GM21529 (cell line): ENCODE results near the gene FCN2.

Experiments used
- ATAC-seq: cut with Tn5 transposase; IDR thresholded peaks from one replicate; pipeline ENCODE4 v1.9.1; 2021; ENCODE audit not compliant: unreplicated experiment

FCN2 gene

DNA sequence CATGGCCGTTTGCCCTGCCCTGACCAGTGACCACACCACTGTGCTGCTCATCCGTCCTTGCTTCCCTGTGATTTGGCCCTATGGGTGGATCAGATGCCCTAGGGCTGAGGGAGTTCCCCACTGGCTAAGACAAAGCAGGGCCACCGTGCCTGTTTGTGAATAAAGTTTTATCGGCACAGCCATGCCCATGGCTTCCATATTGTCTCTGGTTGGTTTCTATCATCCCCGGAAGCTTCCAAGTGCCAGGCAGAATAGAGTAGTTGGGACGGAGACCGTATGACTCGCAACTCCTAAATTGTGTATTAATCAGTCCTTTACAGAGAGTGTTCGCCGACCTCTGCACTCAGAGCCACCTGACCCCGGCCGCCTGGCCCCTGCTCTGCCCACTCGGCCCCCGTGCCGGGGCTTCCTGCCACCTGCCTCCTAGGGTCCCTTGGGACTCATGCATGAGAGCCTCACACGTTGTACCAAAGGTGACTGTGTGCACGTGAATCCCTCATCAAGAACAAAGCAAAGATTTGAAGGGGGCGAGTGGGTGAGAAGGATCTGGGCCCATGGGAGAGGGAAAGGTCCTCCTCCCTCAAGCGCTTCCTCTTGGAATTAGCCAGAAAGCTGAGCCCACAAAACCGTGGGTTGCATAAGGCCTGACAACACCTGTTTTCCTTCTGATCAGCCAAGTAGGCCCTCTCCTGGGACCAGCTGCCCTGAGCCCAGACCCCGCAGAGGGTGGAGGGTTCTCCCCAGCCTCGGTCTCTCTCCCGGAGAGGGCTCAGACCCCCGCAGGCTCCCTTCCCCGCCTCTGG, 11.7 kb upstream of the FCN2 start:
- ATAC-seq: no peak

DNA sequence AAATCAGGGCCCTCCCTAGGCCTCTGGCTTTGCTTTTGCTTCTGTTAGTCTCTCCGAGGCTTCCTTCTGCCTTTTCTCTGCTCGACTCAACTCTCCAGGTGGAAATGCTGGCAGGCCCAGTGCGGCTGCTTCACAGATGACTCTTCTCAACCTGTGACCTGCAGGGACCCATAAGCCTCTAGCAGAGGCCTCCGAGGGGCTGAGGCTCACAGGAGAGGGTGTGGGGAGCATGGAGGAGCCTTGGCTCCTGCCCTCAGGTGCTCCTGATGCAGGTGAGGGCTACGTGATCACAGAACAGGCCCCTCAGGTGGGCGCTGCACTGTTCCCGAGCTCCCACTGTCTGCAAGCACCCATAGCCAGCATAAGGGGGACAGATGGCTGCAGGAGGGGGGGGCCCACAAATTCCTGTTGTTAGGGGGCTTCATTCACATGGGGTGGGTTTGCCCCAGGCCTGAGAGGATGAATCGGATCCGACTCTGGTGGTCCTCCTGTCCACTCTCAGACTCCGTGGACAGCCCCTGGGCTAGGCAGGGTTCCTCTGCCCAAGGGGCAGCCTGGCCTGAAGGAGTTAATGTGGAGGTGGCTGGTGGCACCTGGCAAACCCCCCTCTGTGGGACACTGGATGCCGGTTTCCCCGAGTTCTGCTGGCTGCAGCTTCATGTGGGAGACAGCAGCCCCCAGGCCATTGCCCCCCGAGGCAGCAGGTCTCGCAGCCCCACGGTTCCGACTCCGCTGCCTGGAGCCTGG, 10.9 kb upstream of the FCN2 start:
- no peak for ATAC-seq

DNA sequence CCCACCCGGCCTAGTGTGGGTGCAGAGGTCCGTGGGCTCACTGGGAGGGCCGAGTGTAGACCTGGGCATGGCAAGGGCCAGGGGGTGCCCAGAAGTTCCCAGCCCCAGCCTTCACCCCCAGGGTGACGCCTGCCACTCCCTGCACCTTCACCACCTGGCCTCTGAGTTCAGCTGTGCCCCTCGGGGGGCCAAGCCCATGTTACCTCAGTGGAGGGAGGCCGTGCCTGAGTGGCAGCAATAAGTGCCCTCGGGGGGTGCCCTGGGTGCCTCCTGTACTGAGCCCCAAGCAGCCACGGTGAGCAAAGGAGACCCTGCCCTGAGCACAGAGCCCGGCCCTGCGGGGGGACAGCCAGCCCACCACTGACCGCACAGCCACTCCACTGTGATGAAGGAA, 10.3 kb upstream of the FCN2 start:
- no peak for ATAC-seq

DNA sequence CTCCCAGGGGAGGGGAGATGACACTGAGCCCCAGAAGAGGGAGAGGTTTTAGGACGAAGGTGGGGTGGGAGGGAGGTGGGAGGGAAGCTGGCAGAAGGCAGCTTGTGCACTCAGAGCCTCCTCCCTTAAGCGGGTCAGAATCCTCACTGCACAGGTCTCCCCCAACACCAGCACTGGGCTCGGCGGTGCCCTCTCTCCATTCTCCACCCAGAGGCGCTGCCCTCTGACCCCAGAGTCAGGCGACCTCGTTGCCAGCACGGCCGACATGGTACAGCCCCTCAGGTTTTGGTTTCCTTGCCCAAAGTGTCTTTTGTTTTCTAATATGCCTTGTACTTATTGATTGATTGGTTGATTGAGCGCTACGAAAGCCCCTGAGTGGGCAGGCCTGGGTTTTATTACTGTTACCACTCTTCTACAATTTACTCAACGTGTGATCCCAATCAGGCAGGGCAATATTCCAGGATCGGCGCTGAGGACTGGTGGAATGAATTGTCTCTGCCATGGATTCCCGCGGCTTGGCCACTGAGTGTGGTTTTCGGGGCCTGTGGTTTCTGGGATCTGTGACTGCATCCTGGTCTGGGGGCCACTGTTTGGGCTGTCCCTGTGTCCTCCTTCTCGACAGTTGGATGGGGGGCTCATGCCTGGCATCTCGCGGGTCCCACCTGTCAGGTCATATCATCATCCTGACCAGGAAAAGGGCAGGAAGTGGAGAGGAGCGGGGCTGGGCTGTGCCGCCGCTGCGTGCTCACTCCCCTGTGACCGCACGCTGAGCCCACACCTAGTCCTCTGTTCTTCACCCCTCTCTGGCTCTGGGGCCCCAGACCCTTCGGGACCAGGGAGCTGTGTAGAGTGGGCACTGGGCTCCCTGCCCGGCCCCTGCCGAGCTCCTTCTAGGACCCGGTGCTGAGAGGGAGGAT, 9.6 kb upstream of the FCN2 start:
- no peak for ATAC-seq

DNA sequence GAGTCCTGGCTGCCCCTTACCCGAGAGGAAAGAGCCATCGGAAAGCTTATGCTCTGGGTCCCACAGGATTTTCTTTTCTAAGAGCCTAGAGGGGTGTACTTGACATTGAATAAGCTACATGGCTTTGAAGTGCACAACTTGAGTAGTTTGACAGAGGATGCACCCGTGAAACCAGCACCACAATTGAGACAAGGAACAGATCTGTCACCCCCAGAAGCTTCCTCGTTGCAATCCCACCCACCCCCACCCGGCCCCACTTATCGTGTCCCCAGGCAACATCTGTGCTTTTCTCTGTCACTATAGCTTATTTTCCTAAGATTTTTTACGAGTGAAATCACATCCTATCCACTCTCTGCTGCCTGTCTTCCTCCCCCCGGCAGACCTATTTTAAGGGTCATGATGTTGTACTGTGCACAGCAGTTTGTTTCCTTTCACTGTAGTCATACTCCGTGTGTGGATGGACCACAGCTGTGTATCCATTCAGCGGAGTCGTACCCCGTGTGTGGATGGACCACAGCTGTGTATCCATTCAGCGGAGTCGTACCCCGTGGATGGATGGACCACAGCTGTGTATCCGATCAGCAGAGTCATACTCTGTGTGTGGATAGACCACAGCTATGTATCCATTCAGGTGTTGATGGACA, 8.8 kb upstream of the FCN2 start:
- ATAC-seq: no peak

DNA sequence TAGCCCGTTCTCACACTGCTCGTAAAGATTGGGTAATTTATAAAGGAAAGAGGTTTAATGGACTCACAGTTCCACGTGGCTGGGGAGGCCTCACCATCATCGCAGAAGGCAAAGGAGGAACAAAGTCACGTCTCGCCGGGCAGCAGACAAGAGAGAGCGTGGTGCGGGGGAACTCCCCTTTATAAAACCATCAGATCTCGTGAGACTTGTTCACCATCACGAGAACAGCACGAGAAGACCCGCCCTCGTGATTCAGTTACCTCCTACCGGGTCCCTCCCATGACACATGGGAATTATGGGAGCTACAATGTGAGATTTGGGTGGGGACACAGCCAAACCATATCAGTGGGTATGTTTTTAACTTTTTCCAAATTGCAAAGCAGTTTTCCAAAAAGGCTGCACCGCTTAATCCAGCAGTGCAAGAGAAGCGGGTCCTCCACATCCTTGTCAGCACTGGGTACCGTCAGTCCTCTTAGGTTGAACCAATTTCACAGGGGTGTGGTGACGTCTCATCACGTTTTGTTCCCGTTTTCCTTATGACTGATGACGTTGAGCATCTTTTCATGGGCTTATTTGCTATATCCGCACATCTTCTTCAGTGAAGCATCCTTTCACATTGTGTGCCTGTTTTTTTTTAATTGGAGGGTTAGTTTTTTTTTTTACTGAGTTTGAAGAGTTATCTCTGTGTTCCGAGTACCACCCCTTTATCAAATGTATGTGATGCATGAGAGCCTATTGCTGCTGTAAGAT, 8.0 kb upstream of the FCN2 start:
- no peak for ATAC-seq

DNA sequence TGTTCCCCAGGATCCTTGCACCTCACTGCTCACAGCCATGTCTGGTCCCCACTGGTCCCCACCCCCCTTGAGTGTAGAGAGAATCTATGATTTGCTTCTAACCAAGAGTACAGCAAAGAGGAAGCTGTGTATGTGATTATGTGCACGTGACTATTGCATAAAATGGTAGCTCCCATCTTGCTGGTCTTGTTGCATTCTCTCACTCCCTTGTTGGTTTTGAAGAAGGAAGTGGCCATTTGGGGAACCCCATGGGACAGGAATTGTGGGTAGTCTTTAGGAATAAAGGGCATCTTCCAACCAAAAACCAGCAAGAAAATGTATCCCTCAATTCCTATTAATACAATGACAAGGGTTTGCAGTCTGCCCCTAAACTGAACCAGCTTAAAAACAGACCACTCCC, 5.2 kb upstream of the FCN2 start:
- ATAC-seq: no peak

DNA sequence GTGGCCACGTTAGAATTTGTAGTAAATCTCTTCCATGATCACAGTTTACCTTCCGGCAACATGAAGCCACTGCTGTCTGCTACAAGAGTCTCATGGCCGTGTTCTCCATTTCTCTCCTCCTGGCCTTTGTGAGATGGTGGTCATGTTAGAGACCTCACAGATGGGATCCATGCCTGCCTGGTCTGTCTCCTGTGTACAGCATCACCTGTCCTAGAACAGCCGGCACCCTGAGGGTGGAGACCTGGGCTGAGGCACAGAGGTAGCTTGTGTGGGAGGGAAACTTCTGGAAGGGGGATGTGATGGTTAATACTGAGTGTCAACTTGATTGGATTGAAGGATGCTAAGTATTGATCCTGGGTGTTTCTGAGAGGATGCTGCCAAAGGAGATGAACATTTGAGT, 3.1 kb upstream of the FCN2 start:
- ATAC-seq: no peak

DNA sequence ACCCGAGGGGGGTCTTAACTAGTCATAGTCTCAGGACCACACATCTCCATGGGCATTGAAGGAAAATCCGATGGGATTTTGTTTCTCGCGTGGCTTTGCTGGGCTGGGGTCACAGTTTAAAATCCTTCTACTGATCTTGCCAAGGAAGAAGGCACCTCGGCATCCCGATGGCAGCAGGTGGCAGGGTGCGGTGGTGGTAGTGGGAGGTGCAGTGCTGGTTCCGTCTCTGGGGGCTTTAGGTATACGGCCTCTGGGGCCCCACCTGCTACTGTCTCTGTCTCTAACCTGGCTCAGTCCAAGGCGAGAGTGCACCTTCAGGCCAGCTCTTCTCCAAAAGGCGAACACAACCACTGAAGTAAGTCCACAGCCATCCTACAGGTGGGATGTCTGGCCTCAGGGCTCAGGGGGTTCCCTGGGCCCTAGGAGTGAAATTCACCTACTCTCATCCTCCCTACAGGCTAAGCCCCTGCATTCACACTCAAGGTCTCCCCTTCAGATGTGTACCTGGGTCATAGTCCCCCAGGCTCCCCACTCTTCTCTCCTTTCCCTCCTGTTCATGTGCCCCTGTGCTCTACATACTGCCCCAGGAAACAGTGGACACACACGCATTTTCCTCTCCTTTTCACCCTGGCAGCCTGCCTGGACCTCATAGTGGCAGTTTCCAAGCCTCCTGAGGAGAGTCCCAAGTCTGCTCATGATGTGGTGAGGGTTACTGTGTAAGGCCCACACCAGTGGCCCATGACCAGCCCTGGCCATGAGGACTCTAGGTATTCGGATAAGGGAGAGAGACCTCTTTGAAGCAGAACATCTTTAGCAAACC, 736 bp upstream of the FCN2 start:
- no peak for ATAC-seq

DNA sequence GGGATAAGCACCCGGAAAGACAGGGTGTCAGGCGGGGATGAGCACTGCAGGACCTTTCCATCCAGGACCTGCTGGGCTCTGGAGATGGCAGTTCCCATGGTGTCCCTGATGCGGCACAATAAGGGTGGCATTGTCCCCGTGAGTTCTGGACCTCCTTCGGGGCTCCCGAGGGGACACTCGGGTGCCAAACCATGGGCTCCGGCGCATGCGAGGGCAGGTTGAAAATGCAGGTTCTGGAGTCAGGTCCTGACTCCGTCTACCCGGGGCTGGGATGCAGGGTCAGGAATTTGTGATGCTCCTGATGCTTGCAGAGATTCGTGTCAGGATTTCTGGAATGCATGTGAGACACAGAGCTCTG, 682 bp downstream of the FCN2 start:
- no peak for ATAC-seq

DNA sequence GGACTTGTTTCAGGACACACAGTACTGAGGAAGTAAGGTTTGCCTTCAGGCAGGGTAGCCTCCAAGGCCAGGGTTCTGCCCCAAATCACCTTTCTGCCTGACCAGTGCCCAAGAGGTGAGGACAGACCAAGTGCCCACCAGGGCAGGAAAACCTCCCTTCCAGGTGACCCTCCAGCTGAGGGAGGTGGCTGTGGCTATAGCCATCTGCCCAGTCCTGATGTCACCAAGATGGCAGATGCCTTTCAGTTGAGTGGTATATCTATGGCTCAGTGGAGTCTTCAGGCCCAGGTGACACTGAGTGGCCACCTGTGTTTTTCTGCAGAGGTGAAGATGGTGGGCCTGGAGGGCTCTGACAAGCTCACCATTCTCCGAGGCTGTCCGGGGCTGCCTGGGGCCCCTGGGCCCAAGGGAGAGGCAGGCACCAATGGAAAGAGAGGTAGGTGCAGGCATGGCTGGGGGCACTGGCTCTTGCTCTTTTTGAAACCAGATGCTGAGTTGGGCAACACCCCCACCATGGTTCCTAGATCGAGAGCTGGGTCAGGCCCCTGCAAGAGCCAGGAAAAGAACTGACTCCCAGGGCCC, 1.7 kb downstream of the FCN2 start:
- ATAC-seq: no peak

DNA sequence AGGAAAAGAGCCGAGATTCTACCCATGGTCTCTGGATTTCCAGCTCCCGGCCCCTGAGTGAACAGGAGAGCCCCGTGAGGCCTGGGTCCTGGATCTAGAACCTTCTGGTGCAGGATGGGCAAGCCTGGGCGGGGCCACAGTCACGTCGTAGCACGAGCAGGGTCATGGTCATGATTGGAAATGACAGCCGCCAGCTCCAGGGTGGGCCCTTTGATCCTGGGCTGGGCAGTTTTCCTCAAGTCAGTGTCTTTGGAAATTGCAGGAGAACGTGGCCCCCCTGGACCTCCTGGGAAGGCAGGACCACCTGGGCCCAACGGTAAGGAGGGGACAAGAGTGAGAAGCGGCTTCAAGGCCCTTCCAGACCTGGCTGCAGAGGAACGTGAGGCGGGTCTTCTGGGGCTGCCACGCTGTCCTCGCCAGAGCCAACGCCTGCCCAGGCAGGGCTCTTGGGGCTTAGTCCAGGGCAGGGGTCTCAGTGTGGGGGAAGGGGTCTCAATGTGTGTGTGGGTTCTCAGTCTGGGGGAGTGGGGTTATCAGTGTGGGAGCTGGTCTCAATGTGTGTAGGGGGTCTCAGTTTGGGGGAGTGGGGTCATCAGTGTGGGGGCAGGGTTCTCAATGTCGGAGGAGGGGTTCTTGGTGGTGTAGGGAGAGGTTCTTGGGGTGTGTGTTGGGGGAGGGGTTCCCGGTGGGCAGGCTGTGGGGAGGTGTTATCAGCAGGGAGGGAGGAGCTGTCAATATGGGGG, 2.6 kb downstream of the FCN2 start:
- ATAC-seq: no peak

DNA sequence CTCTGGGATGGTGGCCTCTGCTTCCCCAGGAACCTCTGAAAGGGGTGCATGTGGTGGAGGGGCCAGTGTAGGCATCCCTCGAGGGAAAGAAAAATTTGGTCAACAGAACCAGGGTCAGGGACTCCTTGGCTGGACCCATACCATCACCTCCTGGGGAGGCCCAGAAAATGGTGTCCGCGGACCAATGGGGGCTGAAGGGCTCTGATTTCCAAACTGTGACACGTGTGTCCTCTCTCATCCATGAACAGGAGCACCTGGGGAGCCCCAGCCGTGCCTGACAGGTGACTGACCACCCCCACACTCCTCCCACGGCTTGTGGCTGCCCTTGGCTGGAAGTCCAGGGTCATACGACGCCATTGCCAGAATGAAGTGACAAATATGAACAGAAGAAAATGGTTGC, 3.9 kb downstream of the FCN2 start:
- ATAC-seq: no peak

DNA sequence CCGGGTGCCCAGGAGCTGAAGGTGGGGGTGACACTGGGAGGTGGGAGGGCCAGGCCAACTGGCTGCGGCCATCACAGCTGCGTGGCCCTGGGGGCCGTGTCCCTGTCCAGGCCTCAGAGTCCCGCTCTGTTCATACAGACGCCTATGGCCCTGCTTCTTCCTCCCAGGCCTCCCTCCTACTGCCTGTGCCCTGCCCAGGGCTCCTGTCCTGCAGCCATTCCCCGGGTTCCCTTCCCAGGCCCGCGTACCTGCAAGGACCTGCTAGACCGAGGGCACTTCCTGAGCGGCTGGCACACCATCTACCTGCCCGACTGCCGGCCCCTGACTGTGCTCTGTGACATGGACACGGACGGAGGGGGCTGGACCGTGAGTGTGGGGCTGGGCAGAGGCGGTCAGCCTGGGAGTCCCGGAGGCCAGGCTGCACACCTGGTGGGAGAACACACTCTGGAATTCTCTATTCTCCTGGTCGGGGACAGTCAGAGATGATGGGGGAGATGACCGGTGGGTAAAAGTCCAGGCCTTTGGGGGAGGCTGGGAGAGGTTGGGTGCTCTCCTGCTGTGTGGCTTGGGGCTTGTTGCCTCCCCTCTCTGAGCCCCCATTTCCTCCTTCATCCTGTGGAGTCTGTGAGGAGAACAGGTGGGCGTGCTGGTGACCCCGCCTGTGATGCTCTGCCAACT, 4.5 kb downstream of the FCN2 start:
- no peak for ATAC-seq

DNA sequence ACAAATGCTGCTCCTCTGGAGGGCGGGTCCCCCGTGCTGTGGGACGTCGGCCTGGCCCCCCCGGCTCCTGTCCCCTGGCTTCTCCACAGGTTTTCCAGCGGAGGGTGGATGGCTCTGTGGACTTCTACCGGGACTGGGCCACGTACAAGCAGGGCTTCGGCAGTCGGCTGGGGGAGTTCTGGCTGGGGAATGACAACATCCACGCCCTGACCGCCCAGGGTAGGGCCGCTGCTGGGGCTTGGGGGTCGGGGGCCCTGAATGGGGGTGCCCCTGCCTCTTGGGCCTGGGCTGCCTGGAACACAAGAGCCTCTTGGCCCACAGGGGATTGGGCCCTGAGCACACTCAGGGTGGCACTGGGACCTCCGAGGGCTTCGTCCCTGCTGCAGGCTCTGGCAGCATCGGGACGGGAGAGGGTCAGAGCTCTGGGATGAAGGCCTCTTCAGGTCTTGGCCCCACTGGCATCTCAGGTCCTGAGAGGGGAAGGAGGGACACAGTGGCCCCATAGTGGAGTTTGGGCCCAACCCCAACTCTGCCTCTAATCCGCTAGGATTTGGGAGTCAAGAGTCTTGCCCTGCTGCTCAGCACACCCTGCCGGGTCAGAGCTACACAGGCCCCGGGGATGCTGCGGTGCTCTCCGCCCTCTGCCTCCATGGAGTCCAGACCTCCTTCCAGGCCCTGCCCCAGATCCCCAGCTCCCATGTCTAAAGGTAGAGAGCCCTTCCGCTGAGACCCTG, 5.2 kb downstream of the FCN2 start:
- no peak for ATAC-seq

DNA sequence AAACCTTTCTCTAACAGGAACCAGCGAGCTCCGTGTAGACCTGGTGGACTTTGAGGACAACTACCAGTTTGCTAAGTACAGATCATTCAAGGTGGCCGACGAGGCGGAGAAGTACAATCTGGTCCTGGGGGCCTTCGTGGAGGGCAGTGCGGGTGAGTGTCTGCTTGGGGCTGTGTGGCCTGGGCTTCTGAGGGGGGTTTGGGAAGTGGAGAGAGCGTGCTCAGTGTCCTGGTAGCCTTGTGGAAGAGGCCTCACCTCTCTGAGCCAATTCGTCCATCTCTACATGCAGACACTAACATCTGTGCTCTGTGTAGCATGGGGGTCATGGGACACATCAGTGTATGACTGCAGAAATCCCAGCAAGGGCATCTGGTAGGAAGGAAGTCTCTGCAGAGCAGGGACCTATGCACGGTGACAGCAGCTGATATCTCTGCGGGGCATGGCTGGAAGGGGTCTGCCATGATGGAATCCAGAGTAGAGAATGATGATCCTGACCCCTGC, 5.9 kb downstream of the FCN2 start:
- no peak for ATAC-seq

DNA sequence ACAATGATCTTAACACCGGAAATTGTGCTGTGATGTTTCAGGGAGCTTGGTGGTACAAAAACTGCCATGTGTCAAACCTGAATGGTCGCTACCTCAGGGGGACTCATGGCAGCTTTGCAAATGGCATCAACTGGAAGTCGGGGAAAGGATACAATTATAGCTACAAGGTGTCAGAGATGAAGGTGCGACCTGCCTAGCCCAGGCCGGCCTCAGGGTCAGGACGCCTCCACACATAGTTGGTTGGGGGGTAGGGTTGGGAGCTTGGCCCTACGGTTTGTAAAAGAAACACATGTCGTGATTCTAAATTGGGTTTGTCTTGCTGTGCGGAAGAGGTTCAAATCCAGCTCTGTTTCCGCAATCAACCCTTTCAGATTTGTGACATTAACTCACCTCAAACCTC, 6.6 kb downstream of the FCN2 start:
- no peak for ATAC-seq
